Keratinocyte (primary cell): ENCODE data around the gene EIF1AD. TPM values are rescaled to one million over a fixed set of nuclear protein-coding genes. Genes with fewer than 3 reads are reported as not detected.

Experiments
- DNase-seq: peaks from one replicate; pipeline ENCODE4 v3.0.0-alpha.2; 2011; ENCODE audit warnings: low read depth, missing footprints, low spot score
- FAIRE-seq: peaks from 2 replicates; lab custom pipeline; 2011; peaks lifted over from hg19 to GRCh38; lab: Jason Lieb, UNC
- H2AFZ ChIP-seq: 2 replicates; pipeline ENCODE4 v1.6.0; 2012; ENCODE audit warnings: low read length, control low read depth, inconsistent platforms; ENCODE audit not compliant: control insufficient read depth
- H3K27ac ChIP-seq: 2 replicates; pipeline ENCODE4 v1.5.1; 2011; ENCODE audit warnings: low read length; ENCODE audit not compliant: control insufficient read depth, insufficient read depth
- H3K27me3 ChIP-seq: 3 replicates; pipeline ENCODE4 v1.6.0; 2011; ENCODE audit warnings: low read length; ENCODE audit not compliant: control insufficient read depth, insufficient read depth; ENCODE audit errors: extremely low read depth
- H3K36me3 ChIP-seq, 2 experiments: 2 replicates in 1 of 2; 3 replicates in 1 of 2; pipeline ENCODE4 v1.5.1; 2011; ENCODE audit warnings: low read length in 2 of 2, mild to moderate bottlenecking in 1 of 2; ENCODE audit not compliant: control insufficient read depth in 2 of 2, insufficient read depth in 2 of 2; ENCODE audit errors: extremely low read depth in 1 of 2
- H3K4me1 ChIP-seq: 3 replicates; pipeline ENCODE4 v1.5.1; 2011; ENCODE audit warnings: low read length; ENCODE audit not compliant: control insufficient read depth, insufficient read depth; ENCODE audit errors: extremely low read depth
- H3K4me2 ChIP-seq: 3 replicates; pipeline ENCODE4 v1.6.0; 2011; ENCODE audit warnings: low read depth, low read length; ENCODE audit not compliant: control insufficient read depth, insufficient read depth; ENCODE audit errors: extremely low read depth
- H3K4me3 ChIP-seq, 3 experiments: fragments of 200-600 bp in 1 of 3; sonication (generic) in 1 of 3; 2 replicates in 2 of 3; 3 replicates in 1 of 3; pipeline ENCODE4 v1.5.1; 2011 to 2016; ENCODE audit warnings: low read length in 3 of 3, mild to moderate bottlenecking in 3 of 3, control low read depth in 2 of 3, inconsistent platforms in 1 of 3, low read depth in 1 of 3, mixed read lengths in 1 of 3, mixed run types in 1 of 3, moderate library complexity in 1 of 3; ENCODE audit not compliant: control insufficient read depth in 2 of 3, insufficient read depth in 2 of 3; ENCODE audit errors: extremely low read depth in 1 of 3
- H3K79me2 ChIP-seq: 2 replicates; pipeline ENCODE4 v1.6.0; 2012; ENCODE audit warnings: low read length; ENCODE audit not compliant: control insufficient read depth, insufficient read depth
- H3K9ac ChIP-seq: 3 replicates; pipeline ENCODE4 v1.6.0; 2011; ENCODE audit warnings: low read length; ENCODE audit not compliant: control insufficient read depth, insufficient read depth; ENCODE audit errors: extremely low read depth
- H3K9me1 ChIP-seq: 3 replicates; pipeline ENCODE4 v1.6.0; 2011; ENCODE audit warnings: low read length; ENCODE audit not compliant: control insufficient read depth, insufficient read depth; ENCODE audit errors: extremely low read depth
- H3K9me3 ChIP-seq: 2 replicates; pipeline ENCODE4 v1.5.1; 2012; ENCODE audit warnings: low read depth, low read length; ENCODE audit not compliant: control insufficient read depth
- H4K20me1 ChIP-seq: 3 replicates; pipeline ENCODE4 v1.6.0; 2011; ENCODE audit warnings: low read length; ENCODE audit not compliant: control insufficient read depth, insufficient read depth; ENCODE audit errors: extremely low read depth
- EZH2 ChIP-seq: IDR thresholded peaks from one replicate; pipeline ENCODE4 v1.6.1; 2012; ENCODE audit warnings: inconsistent platforms, mild to moderate bottlenecking, low read length, moderate library complexity
- dilution Hi-C: fragments of 300-500 bp; cut with MboI; formaldehyde crosslinking; loops from one replicate; pipeline ENCODE4 v1.7.0; 2020; ENCODE audit warnings: low sequenced_read_pairs; ENCODE audit not compliant: extremely low pct_ligation_motif_present
- polyA plus RNA-seq, 5 experiments: library from polyadenylated mRNA; depleted of rRNA in 3 of 5; stranded (reverse) in 3 of 5; stranded (forward) in 1 of 5; unstranded in 1 of 5; fragments of >200 nt; gene quantifications; 1 replicate in 1 of 5; 2 replicates in 3 of 5; 3 replicates in 1 of 5; pipeline versions ENCODE4 v1.2.1 to v1.2.3, GENCODE V29; 2011 to 2012; ENCODE audit warnings: missing spikeins in 2 of 5, low read depth in 1 of 5, low replicate concordance in 1 of 5
- TF ChIP-seq, protein P1 (sequence below), 3 experiments: IDR thresholded peaks in 1 of 3; conservative IDR thresholded peaks in 1 of 3; optimal IDR thresholded peaks in 1 of 3; 2 replicates in 2 of 3; 3 replicates in 1 of 3; pipeline versions ENCODE3 to v1.5.1; 2011; ENCODE audit warnings: low read length in 3 of 3, mild to moderate bottlenecking in 3 of 3, moderate library complexity in 2 of 3, control low read depth in 1 of 3, inconsistent platforms in 1 of 3; ENCODE audit not compliant: insufficient read depth in 2 of 3; ENCODE audit errors: extremely low read depth in 1 of 3

The EIF1AD gene
- polyA plus RNA-seq, 1 donor (not counting 4 experiments of a cell fraction or from before 2014, with no cell fraction given): 29.6 TPM

GRCh38 chr11:66007201-66007634 is 5.3 kb upstream of the EIF1AD start:
- H3K79me2 ChIP-seq: peaks cover 16% of the 10 kb centered on the region
- no peak for TF ChIP-seq EZH2
- TF ChIP-seq, protein P1, sequence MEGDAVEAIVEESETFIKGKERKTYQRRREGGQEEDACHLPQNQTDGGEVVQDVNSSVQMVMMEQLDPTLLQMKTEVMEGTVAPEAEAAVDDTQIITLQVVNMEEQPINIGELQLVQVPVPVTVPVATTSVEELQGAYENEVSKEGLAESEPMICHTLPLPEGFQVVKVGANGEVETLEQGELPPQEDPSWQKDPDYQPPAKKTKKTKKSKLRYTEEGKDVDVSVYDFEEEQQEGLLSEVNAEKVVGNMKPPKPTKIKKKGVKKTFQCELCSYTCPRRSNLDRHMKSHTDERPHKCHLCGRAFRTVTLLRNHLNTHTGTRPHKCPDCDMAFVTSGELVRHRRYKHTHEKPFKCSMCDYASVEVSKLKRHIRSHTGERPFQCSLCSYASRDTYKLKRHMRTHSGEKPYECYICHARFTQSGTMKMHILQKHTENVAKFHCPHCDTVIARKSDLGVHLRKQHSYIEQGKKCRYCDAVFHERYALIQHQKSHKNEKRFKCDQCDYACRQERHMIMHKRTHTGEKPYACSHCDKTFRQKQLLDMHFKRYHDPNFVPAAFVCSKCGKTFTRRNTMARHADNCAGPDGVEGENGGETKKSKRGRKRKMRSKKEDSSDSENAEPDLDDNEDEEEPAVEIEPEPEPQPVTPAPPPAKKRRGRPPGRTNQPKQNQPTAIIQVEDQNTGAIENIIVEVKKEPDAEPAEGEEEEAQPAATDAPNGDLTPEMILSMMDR (optimal IDR thresholded peaks at IDR 0.05 in 1 of 3, IDR thresholded peaks at IDR 0.05 in 1 of 3, conservative IDR thresholded peaks at IDR 0.05 in 1 of 3; ENCODE audit: extremely low read depth in 1 of 3, insufficient read depth in 2 of 3, low read length in 3 of 3): no peak
- no peaks in the 10 kb centered on the region for H3K9me3 ChIP-seq
- no peak overlapping the region for H2AFZ ChIP-seq
- no peaks in the 10 kb centered on the region for H4K20me1 ChIP-seq
- no peak overlapping the region for H3K4me2 ChIP-seq
- H3K27ac ChIP-seq: no peak overlapping the region
- peaks cover 36% of the 10 kb centered on the region for H3K4me1 ChIP-seq
- peaks cover 6 to 7% of the 10 kb centered on the region in 2 experiments for H3K36me3 ChIP-seq
- FAIRE-seq: no peak
- H3K27me3 ChIP-seq: no peaks in the 10 kb centered on the region
- peaks cover 3% of the 10 kb centered on the region for H3K9me1 ChIP-seq
- no peak overlapping the region for H3K4me3 ChIP-seq
- dilution Hi-C loops: no loop called here
- no peak overlapping the region for H3K9ac ChIP-seq
- DNase-seq: no peak

GRCh38 chr11:66006891-66007176 is 4.9 kb upstream of the EIF1AD start:
- peaks cover 32% of the 10 kb centered on the region for H3K4me1 ChIP-seq
- dilution Hi-C loops: no loop called here
- no peak overlapping the region for H3K27ac ChIP-seq
- no peak for FAIRE-seq
- no peak overlapping the region for H2AFZ ChIP-seq
- H3K9me3 ChIP-seq: no peaks in the 10 kb centered on the region
- H4K20me1 ChIP-seq: no peaks in the 10 kb centered on the region
- H3K9ac ChIP-seq: no peak overlapping the region
- H3K4me3 ChIP-seq: no peak overlapping the region
- no peaks in the 10 kb centered on the region for H3K27me3 ChIP-seq
- TF ChIP-seq EZH2: no peak
- TF ChIP-seq, protein P1 (optimal IDR thresholded peaks at IDR 0.05 in 1 of 3, IDR thresholded peaks at IDR 0.05 in 1 of 3, conservative IDR thresholded peaks at IDR 0.05 in 1 of 3; ENCODE audit: extremely low read depth in 1 of 3, insufficient read depth in 2 of 3, low read length in 3 of 3): no peak
- H3K36me3 ChIP-seq: peaks cover 6 to 7% of the 10 kb centered on the region in 2 experiments
- peaks cover 3% of the 10 kb centered on the region for H3K9me1 ChIP-seq
- peaks cover 17% of the 10 kb centered on the region for H3K79me2 ChIP-seq
- H3K4me2 ChIP-seq: no peak overlapping the region
- no peak for DNase-seq
